Neural cell (in vitro differentiated cells): ENCODE results near the gene HOXD8. TPM values are rescaled to one million over a fixed set of nuclear protein-coding genes. Genes with fewer than 3 reads are reported as not detected.

Experiments
- H2AFZ ChIP-seq: fragments of 200-600, 300-800 bp; sonication (generic), shearing (Covaris generic); 2 replicates; pipeline ENCODE4 v1.6.0; 2014; ENCODE audit warnings: low read depth, mild to moderate bottlenecking, antibody characterized with exemption, low read length, moderate library complexity
- H3F3A ChIP-seq: fragments of 200-600 bp; shearing (Covaris generic); 2 replicates; pipeline ENCODE4 v1.6.1; 2016; ENCODE audit warnings: mild to moderate bottlenecking, moderate library complexity, mixed read lengths, antibody characterized with exemption, low read length; ENCODE audit not compliant: insufficient read depth, poor library complexity, severe bottlenecking
- H3K27ac ChIP-seq: fragments of 200-600, 300-800 bp; sonication (generic), shearing (Covaris generic); 2 replicates; pipeline ENCODE4 v1.5.1; 2014; ENCODE audit warnings: mild to moderate bottlenecking, low read length, moderate library complexity
- H3K27me3 ChIP-seq: fragments of 300-800, 200-600 bp; sonication (generic), shearing (Covaris generic); 2 replicates; pipeline ENCODE4 v1.6.0; 2014; ENCODE audit warnings: mild to moderate bottlenecking, low read depth, low read length, moderate library complexity; ENCODE audit not compliant: insufficient read depth
- H3K36me3 ChIP-seq: fragments of 300-800, 200-600 bp; sonication (generic), shearing (Covaris generic); 2 replicates; pipeline ENCODE4 v1.5.1; 2014; ENCODE audit warnings: mild to moderate bottlenecking, antibody characterized with exemption, low read length, moderate library complexity; ENCODE audit not compliant: insufficient read depth
- H3K4me2 ChIP-seq: fragments of 300-800, 200-600 bp; sonication (generic), shearing (Covaris generic); 2 replicates; pipeline ENCODE4 v1.6.0; 2014; ENCODE audit warnings: mild to moderate bottlenecking, low read length
- H3K4me3 ChIP-seq: fragments of 300-800, 200-600 bp; sonication (generic), shearing (Covaris generic); 2 replicates; pipeline ENCODE4 v1.5.1; 2014; ENCODE audit warnings: mild to moderate bottlenecking, low read length, moderate library complexity
- H3K79me2 ChIP-seq: fragments of 200-600 bp; shearing (Covaris generic); replicated peaks from 2 replicates; pipeline ENCODE4 v1.6.0; 2014; ENCODE audit warnings: mild to moderate bottlenecking, low read length, moderate library complexity; ENCODE audit not compliant: insufficient read depth
- H3K9ac ChIP-seq: fragments of 300-800, 200-600 bp; sonication (generic), shearing (Covaris generic); 2 replicates; pipeline ENCODE4 v1.6.1; 2016; ENCODE audit warnings: mild to moderate bottlenecking, low read length, mixed read lengths
- H3K9me2 ChIP-seq: fragments of 200-600 bp; shearing (Covaris generic); 2 replicates; pipeline ENCODE4 v1.6.1; 2016; ENCODE audit warnings: mild to moderate bottlenecking, low read length, mixed read lengths; ENCODE audit not compliant: insufficient read depth
- H3K9me3 ChIP-seq: fragments of 200-600, 300-800 bp; sonication (generic), shearing (Covaris generic); 2 replicates; pipeline ENCODE4 v1.6.1; 2016; ENCODE audit warnings: mild to moderate bottlenecking, mixed run types, low read length, moderate library complexity, mixed read lengths
- H4K20me1 ChIP-seq: fragments of 200-600 bp; shearing (Covaris generic); 2 replicates; pipeline ENCODE4 v1.6.1; 2016; ENCODE audit warnings: mild to moderate bottlenecking, mixed run types; ENCODE audit not compliant: insufficient read depth
- EP300 ChIP-seq: fragments of 450-650 bp; conservative IDR thresholded peaks from 2 replicates; pipeline ENCODE4 v1.6.1; 2014; ENCODE audit warnings: antibody characterized with exemption, mild to moderate bottlenecking, moderate library complexity; ENCODE audit not compliant: poor library complexity, severe bottlenecking
- EZH2 ChIP-seq: fragments of 200-600, 300-800 bp; shearing (Covaris generic), sonication (generic); IDR thresholded peaks from 2 replicates; pipeline ENCODE4 v1.6.1; 2014; ENCODE audit warnings: antibody characterized with exemption, low read length, borderline replicate concordance, mild to moderate bottlenecking; ENCODE audit not compliant: insufficient read depth, poor library complexity, severe bottlenecking
- MXI1 ChIP-seq: fragments of 450-650 bp; conservative IDR thresholded peaks from 2 replicates; pipeline ENCODE4 v1.6.1; 2014; ENCODE audit warnings: antibody characterized with exemption, mild to moderate bottlenecking; ENCODE audit not compliant: poor library complexity, severe bottlenecking
- POLR2AphosphoS5 ChIP-seq: IDR thresholded peaks from 2 replicates; pipeline ENCODE4 v1.6.1; 2012
- RAD21 ChIP-seq: fragments of 450-650 bp; conservative IDR thresholded peaks from 2 replicates; pipeline ENCODE4 v1.6.1; 2014; ENCODE audit warnings: antibody characterized with exemption, mild to moderate bottlenecking, moderate library complexity
- SMC3 ChIP-seq: fragments of 450-650 bp; conservative IDR thresholded peaks from 2 replicates; pipeline ENCODE4 v1.6.1; 2014; ENCODE audit warnings: antibody characterized with exemption, mild to moderate bottlenecking, moderate library complexity; ENCODE audit not compliant: poor library complexity
- TAF1 ChIP-seq: IDR thresholded peaks from 2 replicates; pipeline ENCODE4 v1.6.1; 2012; ENCODE audit warnings: low read depth
- polyA plus RNA-seq: library from polyadenylated mRNA; depleted of rRNA; stranded (reverse); fragments of >200 nt; gene quantifications from 2 replicates; pipeline ENCODE4 v1.2.3, GENCODE V29; 2014
- TF ChIP-seq, protein P1 (sequence below): IDR thresholded peaks from 2 replicates; pipeline ENCODE4 v1.6.1; 2012; ENCODE audit warnings: borderline replicate concordance
- TF ChIP-seq, protein P2 (sequence below): fragments of 450-650 bp; IDR thresholded peaks from 2 replicates; pipeline ENCODE4 v1.5.1; 2014; ENCODE audit warnings: antibody characterized with exemption, mild to moderate bottlenecking, moderate library complexity; ENCODE audit not compliant: poor library complexity, severe bottlenecking

HOXD8 gene
- polyA plus RNA-seq, 1 donor from 2014 or later: not detected

DNA sequence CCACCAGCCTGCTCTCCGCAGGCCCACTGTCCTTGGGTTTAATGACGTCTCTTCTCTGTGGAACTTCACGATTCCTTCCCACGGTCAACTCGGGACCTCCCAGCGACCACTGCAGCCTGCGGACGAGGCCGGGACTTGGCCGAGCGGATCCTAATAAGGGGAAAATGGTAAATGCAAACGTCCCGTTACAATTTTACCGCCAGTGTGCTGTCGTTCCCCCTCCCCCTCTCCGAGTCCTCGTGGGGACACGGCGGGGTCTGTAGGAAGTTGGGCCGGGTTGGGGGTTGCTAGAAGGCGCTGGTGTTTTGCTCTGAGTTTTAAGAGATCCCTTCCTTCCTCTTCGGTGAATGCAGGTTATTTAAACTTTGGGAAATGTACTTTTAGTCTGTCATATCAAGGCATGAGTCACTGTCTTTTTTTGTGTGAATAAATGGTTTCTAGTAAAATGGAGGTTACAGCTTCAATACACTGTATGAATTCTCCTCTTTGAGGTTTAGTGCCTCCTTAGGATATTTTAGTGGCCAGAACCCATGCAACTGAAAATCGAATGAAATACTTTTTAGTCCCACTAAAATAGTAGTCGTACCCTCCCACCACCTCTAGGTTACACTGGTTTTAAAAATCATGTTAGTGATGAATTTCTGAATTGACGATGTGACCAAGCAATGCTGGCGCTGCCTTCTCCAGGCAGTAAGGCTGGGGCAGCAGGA is 20.2 kb upstream of the HOXD8 start (continued):
- TF ChIP-seq, protein P1, sequence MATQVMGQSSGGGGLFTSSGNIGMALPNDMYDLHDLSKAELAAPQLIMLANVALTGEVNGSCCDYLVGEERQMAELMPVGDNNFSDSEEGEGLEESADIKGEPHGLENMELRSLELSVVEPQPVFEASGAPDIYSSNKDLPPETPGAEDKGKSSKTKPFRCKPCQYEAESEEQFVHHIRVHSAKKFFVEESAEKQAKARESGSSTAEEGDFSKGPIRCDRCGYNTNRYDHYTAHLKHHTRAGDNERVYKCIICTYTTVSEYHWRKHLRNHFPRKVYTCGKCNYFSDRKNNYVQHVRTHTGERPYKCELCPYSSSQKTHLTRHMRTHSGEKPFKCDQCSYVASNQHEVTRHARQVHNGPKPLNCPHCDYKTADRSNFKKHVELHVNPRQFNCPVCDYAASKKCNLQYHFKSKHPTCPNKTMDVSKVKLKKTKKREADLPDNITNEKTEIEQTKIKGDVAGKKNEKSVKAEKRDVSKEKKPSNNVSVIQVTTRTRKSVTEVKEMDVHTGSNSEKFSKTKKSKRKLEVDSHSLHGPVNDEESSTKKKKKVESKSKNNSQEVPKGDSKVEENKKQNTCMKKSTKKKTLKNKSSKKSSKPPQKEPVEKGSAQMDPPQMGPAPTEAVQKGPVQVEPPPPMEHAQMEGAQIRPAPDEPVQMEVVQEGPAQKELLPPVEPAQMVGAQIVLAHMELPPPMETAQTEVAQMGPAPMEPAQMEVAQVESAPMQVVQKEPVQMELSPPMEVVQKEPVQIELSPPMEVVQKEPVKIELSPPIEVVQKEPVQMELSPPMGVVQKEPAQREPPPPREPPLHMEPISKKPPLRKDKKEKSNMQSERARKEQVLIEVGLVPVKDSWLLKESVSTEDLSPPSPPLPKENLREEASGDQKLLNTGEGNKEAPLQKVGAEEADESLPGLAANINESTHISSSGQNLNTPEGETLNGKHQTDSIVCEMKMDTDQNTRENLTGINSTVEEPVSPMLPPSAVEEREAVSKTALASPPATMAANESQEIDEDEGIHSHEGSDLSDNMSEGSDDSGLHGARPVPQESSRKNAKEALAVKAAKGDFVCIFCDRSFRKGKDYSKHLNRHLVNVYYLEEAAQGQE: no peak

DNA sequence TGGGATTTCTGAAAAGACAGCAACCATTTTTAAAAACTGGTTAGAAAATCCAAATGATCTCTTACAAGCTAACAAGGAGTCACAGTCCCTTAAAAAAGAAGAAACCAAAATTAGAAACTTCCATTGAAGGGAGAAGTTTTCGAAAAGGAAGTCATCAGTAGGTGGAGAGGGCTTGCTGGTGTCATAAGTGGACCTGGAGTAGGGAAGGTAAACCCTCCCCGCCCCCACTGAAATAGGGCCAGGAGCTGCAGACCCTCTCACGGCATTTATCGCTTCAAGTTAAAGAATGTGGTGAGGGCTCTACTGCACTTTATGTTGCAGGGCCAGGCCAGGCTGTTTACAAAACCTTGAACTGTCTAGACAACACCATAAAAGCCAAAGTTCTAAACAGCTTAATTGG is 19.6 kb upstream of the HOXD8 start:
- no peak overlapping the region for H2AFZ ChIP-seq
- TF ChIP-seq, protein P2, sequence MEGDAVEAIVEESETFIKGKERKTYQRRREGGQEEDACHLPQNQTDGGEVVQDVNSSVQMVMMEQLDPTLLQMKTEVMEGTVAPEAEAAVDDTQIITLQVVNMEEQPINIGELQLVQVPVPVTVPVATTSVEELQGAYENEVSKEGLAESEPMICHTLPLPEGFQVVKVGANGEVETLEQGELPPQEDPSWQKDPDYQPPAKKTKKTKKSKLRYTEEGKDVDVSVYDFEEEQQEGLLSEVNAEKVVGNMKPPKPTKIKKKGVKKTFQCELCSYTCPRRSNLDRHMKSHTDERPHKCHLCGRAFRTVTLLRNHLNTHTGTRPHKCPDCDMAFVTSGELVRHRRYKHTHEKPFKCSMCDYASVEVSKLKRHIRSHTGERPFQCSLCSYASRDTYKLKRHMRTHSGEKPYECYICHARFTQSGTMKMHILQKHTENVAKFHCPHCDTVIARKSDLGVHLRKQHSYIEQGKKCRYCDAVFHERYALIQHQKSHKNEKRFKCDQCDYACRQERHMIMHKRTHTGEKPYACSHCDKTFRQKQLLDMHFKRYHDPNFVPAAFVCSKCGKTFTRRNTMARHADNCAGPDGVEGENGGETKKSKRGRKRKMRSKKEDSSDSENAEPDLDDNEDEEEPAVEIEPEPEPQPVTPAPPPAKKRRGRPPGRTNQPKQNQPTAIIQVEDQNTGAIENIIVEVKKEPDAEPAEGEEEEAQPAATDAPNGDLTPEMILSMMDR: no peak
- TF ChIP-seq EP300 (no peak), POLR2AphosphoS5 (no peak), EZH2 (no peak), TAF1 (no peak), MXI1 (no peak), RAD21 (no peak), SMC3 (no peak)
- TF ChIP-seq, protein P1: no peak

More for the DNA sequence above, 19.6 kb upstream of the HOXD8 start:
- Histone ChIP-seq H3K9me3 (peaks cover 10% of the 10 kb centered on the region), H3K4me3 (no peak overlapping the region), H3K9me2 (no peaks in the 10 kb centered on the region), H3K27me3 (peaks cover 96% of the 10 kb centered on the region), H4K20me1 (no peaks in the 10 kb centered on the region), H3K27ac (no peak overlapping the region), H3K79me2 (no peaks in the 10 kb centered on the region), H3K4me2 (no peak overlapping the region), H3K36me3 (no peaks in the 10 kb centered on the region), H3K9ac (no peak overlapping the region), H3F3A (no peaks in the 10 kb centered on the region)
